Activated naive CD4-positive, alpha-beta T cell treated with anti-CD3 and anti-CD28 coated beads for 36 hours (primary cell): Measurements from ENCODE around the gene CRABP2. TPM values are rescaled to one million over a fixed set of nuclear protein-coding genes. Genes with fewer than 3 reads are reported as not detected.

Experiments used
- CTCF ChIA-PET: fragments of 350-600 bp; sonication (Branson Sonifier 250); formaldehyde crosslinking; loops from one replicate; lab custom pipeline; 2021; ENCODE audit warnings: antibody characterized with exemption; lab: Charles Lee
- DNase-seq: peaks from one replicate; pipeline ENCODE4 v3.0.0-alpha.2; 2020
- H3K27ac Mint-ChIP-seq: one replicate; pipeline ENCODE4 v1.8.0; 2021; ENCODE audit warnings: mild to moderate bottlenecking, mixed read lengths
- H3K27me3 Mint-ChIP-seq: one replicate; pipeline ENCODE4 v1.8.0; 2021; ENCODE audit warnings: low read depth, mixed read lengths
- H3K36me3 Mint-ChIP-seq: one replicate; pipeline ENCODE4 v1.8.0; 2021; ENCODE audit warnings: low read depth, mixed read lengths
- H3K4me1 Mint-ChIP-seq: one replicate; pipeline ENCODE4 v1.8.0; 2021; ENCODE audit warnings: low read depth, mixed read lengths
- H3K4me3 Mint-ChIP-seq: one replicate; pipeline ENCODE4 v1.8.0; 2021; ENCODE audit warnings: mild to moderate bottlenecking, moderate library complexity, mixed read lengths
- H3K9me3 Mint-ChIP-seq: one replicate; pipeline ENCODE4 v1.8.0; 2021; ENCODE audit warnings: mixed read lengths
- intact Hi-C: fragments of 100-400 bp; cut with micrococcal nuclease; formaldehyde crosslinking; loops from one replicate; pipeline ENCODE4 v1.15.1; 2023
- total RNA-seq, 2 experiments: library from RNA; stranded (reverse); gene quantifications; one replicate each; pipeline ENCODE4 v1.2.3, GENCODE V29; 2021

Gene CRABP2
- total RNA-seq, 2 experiments from 2014 or later, result 0.45 to 0.72 TPM

GRCh38 chr1:156664046-156664766 is 41.2 kb downstream of the CRABP2 start:
- H3K4me3 Mint-ChIP-seq, result no peak overlapping the region
- H3K27me3 Mint-ChIP-seq, result no peaks in the 10 kb centered on the region
- intact Hi-C loops, result loop anchor here (5.0 kb wide), 1 partner anchor 207 kb away; no protein-coding TSS in a partner anchor
- H3K27ac Mint-ChIP-seq, result no peak overlapping the region
- DNase-seq, result no peak
- H3K9me3 Mint-ChIP-seq, result no peaks in the 10 kb centered on the region
- peaks cover 27% of the 10 kb centered on the region for H3K4me1 Mint-ChIP-seq
- no peaks in the 10 kb centered on the region for H3K36me3 Mint-ChIP-seq
- CTCF ChIA-PET, result interaction anchor here (1.3 to 2.3 kb wide), 3 partner anchors 13 to 42 kb away, joined by 3 to 8 read pairs (median 5); partner anchors contain the start of genes CRABP2 and NES

DNA sequence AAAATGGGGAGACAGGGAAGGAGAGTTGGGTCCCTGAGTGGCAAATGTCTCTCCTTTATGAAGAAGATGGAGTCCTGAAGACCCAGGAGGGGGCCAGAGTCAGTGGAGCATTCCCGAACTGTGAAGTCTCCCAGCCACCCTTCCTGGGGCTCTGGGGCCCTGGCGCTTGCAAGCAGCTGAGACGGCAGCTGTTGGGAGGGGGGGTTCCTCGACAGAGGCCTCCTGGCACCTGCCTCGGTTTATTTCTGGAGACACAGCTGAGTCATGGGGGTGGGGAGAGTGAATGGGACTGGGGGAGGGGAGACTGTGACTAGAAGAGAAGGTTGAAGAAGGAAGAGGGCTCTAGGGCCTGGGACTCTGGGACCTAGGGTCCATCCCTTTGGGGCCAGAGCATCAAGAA is 42.2 kb downstream of the CRABP2 start:
- no peaks in the 10 kb centered on the region for H3K36me3 Mint-ChIP-seq
- CTCF ChIA-PET, result no interaction called here
- H3K27me3 Mint-ChIP-seq, result no peaks in the 10 kb centered on the region
- peak; percentile 17 for DNase-seq
- H3K4me3 Mint-ChIP-seq, result no peak overlapping the region
- H3K9me3 Mint-ChIP-seq, result no peaks in the 10 kb centered on the region
- intact Hi-C loops, result loop anchor here (5.0 kb wide), 1 partner anchor 206 kb away; no protein-coding TSS in a partner anchor
- H3K27ac Mint-ChIP-seq, result no peak overlapping the region
- peaks cover 28% of the 10 kb centered on the region for H3K4me1 Mint-ChIP-seq

- intact Hi-C loops, result loop anchor here (5.0 kb wide), 1 partner anchor 205 kb away; no protein-coding TSS in a partner anchor
- CTCF ChIA-PET, result interaction anchor here (1.0 kb wide), 1 partner anchor 21 kb away, joined by 3 read pairs; no protein-coding TSS in a partner anchor
- H3K4me1 Mint-ChIP-seq, result peaks cover 32% of the 10 kb centered on the region
- no peak for DNase-seq
- H3K4me3 Mint-ChIP-seq, result no peak overlapping the region
- H3K9me3 Mint-ChIP-seq, result no peaks in the 10 kb centered on the region
- no peaks in the 10 kb centered on the region for H3K36me3 Mint-ChIP-seq
- H3K27me3 Mint-ChIP-seq, result peaks cover 4% of the 10 kb centered on the region
- no peak overlapping the region for H3K27ac Mint-ChIP-seq
Measured at GRCh38 chr1:156662800-156663055, 42.7 kb downstream of the CRABP2 start.

DNA sequence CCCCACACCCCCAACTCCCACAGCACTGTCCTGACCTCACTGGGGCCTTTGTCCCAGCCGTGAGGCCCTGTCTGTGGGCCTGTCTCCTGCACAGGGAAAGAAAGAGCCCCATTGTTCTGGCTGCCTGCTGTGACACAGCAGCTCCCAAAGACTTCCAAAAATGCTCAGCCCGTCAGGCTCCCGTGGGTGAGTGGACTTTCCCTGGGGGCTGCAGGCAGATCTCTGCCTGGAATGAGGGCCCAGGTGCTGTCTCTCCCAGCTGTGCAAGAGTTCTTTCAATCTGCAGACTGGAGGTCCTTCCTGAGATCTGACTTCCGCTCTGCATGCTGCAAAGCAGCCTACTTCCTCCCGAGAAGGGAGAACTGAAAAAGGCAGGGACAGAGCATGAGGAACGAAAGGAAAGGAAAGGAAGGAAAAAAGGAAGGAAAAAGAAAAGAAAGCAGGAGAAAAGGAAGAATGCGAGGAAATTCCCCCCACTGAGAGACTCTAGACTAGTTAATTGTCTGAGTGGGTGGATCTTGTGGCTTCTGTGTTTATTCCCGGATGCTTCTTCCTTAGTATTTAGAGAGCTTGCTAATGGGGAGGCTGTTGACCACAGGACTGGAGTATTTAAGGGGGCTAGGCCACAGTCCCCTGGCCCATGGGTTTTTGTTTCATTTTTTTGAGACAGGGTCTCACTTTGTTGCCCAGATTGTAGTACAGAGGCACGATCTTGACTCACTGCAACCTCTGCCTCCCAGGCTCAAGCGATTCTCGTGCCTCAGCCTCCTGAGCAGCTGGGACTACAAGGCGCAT is 43.2 kb downstream of the CRABP2 start:
- intact Hi-C loops, result loop anchor here (5.0 kb wide), 1 partner anchor 205 kb away; no protein-coding TSS in a partner anchor
- no peak for DNase-seq
- no peak overlapping the region for H3K4me3 Mint-ChIP-seq
- no peak overlapping the region for H3K27ac Mint-ChIP-seq
- H3K9me3 Mint-ChIP-seq, result no peaks in the 10 kb centered on the region
- no peaks in the 10 kb centered on the region for H3K36me3 Mint-ChIP-seq
- H3K27me3 Mint-ChIP-seq, result peaks cover 9% of the 10 kb centered on the region
- H3K4me1 Mint-ChIP-seq, result peaks cover 38% of the 10 kb centered on the region
- CTCF ChIA-PET, result interaction anchor here (0.8 to 8.4 kb wide), 9 partner anchors 10 to 276 kb away, joined by 3 to 168 read pairs (median 9); partner anchors contain the start of gene HAPLN2

- no peak for DNase-seq
- Mint-ChIP-seq H3K27me3 (peaks cover 24% of the 10 kb centered on the region), H3K9me3 (no peaks in the 10 kb centered on the region), H3K36me3 (no peaks in the 10 kb centered on the region), H3K27ac (peak overlapping the region; percentile 65), H3K4me3 (peak overlapping the region; percentile 83), H3K4me1 (peaks cover 46% of the 10 kb centered on the region)
- CTCF ChIA-PET, result interaction anchor here (0.5 to 8.4 kb wide), 26 partner anchors 8 to 309 kb away, joined by 3 to 168 read pairs (median 4); partner anchors contain the start of genes BCAN, CRABP2, HAPLN2 and NAXE
- intact Hi-C loops, result loop anchor here (1.0 to 5.0 kb wide), 5 partner anchors 18 to 230 kb away; no protein-coding TSS in a partner anchor
Measured at GRCh38 chr1:156660752-156661112, 44.7 kb downstream of the CRABP2 start.

GRCh38 chr1:156659988-156660751 is 45.2 kb downstream of the CRABP2 start:
- peaks cover 29% of the 10 kb centered on the region for H3K27me3 Mint-ChIP-seq
- H3K4me1 Mint-ChIP-seq, result peaks cover 46% of the 10 kb centered on the region
- CTCF ChIA-PET, result interaction anchor here (0.7 to 8.4 kb wide), 37 partner anchors 8 to 310 kb away, joined by 3 to 168 read pairs (median 6); partner anchors contain the start of genes BCAN, CRABP2, HAPLN2 and IQGAP3
- no peaks in the 10 kb centered on the region for H3K36me3 Mint-ChIP-seq
- H3K27ac Mint-ChIP-seq, result peak overlapping the region; percentile 19
- DNase-seq, result peak; percentile 96
- intact Hi-C loops, result loop anchor here (1.0 to 5.0 kb wide), 5 partner anchors 18 to 230 kb away; no protein-coding TSS in a partner anchor
- no peaks in the 10 kb centered on the region for H3K9me3 Mint-ChIP-seq
- H3K4me3 Mint-ChIP-seq, result peak overlapping the region; percentile 83

DNA sequence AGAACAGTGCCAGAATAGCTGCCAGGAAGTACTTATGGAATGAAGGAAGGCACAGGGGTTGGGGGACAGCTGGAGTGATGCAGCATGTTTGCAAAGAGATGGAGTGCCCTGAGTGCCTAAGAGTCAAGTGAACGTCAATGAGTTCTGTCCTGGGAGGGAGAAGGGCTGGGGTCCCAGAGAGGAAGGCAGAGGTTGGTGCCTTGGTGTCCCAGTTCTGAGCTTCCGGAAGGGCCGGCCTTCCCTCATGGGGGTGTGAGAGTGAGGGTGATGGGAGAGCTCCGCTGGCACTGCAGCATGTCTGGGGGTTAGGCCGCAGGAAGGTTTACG is 45.8 kb downstream of the CRABP2 start:
- intact Hi-C loops, result no loop called here
- H3K36me3 Mint-ChIP-seq, result no peaks in the 10 kb centered on the region
- no peaks in the 10 kb centered on the region for H3K9me3 Mint-ChIP-seq
- H3K4me1 Mint-ChIP-seq, result peaks cover 46% of the 10 kb centered on the region
- no peak overlapping the region for H3K27ac Mint-ChIP-seq
- H3K4me3 Mint-ChIP-seq, result peak overlapping the region; percentile 83
- peaks cover 33% of the 10 kb centered on the region for H3K27me3 Mint-ChIP-seq
- no peak for DNase-seq
- CTCF ChIA-PET, result interaction anchor here (0.6 to 8.4 kb wide), 25 partner anchors 9 to 274 kb away, joined by 3 to 168 read pairs (median 8); partner anchors contain the start of genes BCAN, CRABP2, HAPLN2 and IQGAP3

DNA sequence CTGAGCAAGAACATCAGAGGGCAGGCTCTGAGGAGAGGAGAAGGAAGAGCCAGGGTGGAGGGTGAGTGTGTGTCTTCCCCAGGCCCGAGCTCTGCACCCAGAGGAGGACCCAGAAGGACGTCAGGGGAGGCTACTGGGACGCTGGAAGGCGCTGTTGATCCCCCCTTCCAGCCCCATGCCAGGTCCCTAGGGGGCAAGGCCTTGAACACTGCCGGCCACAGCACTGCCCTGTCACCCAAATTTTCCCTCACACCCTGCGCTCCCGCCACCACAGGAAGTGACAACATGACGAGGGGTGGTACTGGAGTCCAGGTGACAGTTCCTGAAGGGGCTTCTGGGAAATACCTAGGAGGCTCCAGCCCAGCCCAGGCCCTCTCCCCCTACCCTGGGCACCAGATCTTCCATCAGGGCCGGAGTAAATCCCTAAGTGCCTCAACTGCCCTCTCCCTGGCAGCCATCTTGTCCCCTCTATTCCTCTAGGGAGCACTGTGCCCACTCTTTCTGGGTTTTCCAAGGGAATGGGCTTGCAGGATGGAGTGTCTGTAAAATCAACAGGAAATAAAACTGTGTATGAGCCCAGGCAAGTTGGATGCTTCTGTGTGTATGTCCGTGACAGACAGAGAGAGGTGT is 46.3 kb downstream of the CRABP2 start:
- intact Hi-C loops, result no loop called here
- CTCF ChIA-PET, result interaction anchor here (0.6 to 8.4 kb wide), 28 partner anchors 9 to 230 kb away, joined by 3 to 168 read pairs (median 8); partner anchors contain the start of genes BCAN, CRABP2, HAPLN2 and IQGAP3
- H3K4me1 Mint-ChIP-seq, result peaks cover 46% of the 10 kb centered on the region
- no peaks in the 10 kb centered on the region for H3K9me3 Mint-ChIP-seq
- H3K27me3 Mint-ChIP-seq, result peaks cover 38% of the 10 kb centered on the region
- DNase-seq, result no peak
- H3K4me3 Mint-ChIP-seq, result peak overlapping the region; percentile 83
- H3K27ac Mint-ChIP-seq, result no peak overlapping the region
- H3K36me3 Mint-ChIP-seq, result no peaks in the 10 kb centered on the region

GRCh38 chr1:156658496-156658895 is 46.9 kb downstream of the CRABP2 start:
- Mint-ChIP-seq H3K4me1 (peaks cover 46% of the 10 kb centered on the region), H3K27me3 (peaks cover 44% of the 10 kb centered on the region), H3K27ac (no peak overlapping the region), H3K9me3 (no peaks in the 10 kb centered on the region), H3K36me3 (no peaks in the 10 kb centered on the region), H3K4me3 (no peak overlapping the region)
- intact Hi-C loops, result no loop called here
- no peak for DNase-seq
- CTCF ChIA-PET, result interaction anchor here (0.9 to 8.4 kb wide), 16 partner anchors 10 to 224 kb away, joined by 3 to 168 read pairs (median 9); partner anchors contain the start of genes BCAN, CRABP2, HAPLN2 and ISG20L2

GRCh38 chr1:156657741-156658319 is 47.6 kb downstream of the CRABP2 start:
- DNase-seq, result no peak
- H3K4me1 Mint-ChIP-seq, result peaks cover 44% of the 10 kb centered on the region
- H3K27me3 Mint-ChIP-seq, result peaks cover 51% of the 10 kb centered on the region
- CTCF ChIA-PET, result interaction anchor here (0.6 to 8.4 kb wide), 17 partner anchors 9 to 223 kb away, joined by 3 to 168 read pairs (median 7); partner anchors contain the start of genes BCAN, CRABP2, HAPLN2 and ISG20L2
- H3K9me3 Mint-ChIP-seq, result no peaks in the 10 kb centered on the region
- intact Hi-C loops, result loop anchor here (1.0 kb wide), 2 partner anchors 32 to 74 kb away; no protein-coding TSS in a partner anchor
- H3K4me3 Mint-ChIP-seq, result peak overlapping the region; percentile 44
- H3K36me3 Mint-ChIP-seq, result no peaks in the 10 kb centered on the region
- no peak overlapping the region for H3K27ac Mint-ChIP-seq
